ENCODE results near the gene SNX10. TPM values are rescaled to one million over a fixed set of nuclear protein-coding genes. Genes with fewer than 3 reads are reported as not detected.

Gene SNX10
- total and polyA plus RNA-seq, 2 of the 8 experiments (the other 6 are each of a cell fraction or from before 2014, with no cell fraction given) = 4.4 to 9.6 TPM

GRCh38 chr7:26397332-26397731, 105.7 kb downstream of the SNX10 start (continued):
- TF ChIP-seq CTCF (IDR thresholded peaks at IDR 0.05; ENCODE audit: control extremely low read depth in 1 of 3, insufficient read depth in 1 of 3, low read depth in 1 of 3, low read length in 3 of 3) (no peak), JUN (IDR thresholded peaks at IDR 0.05; ENCODE audit: low read depth, low read length) (no peak), NRF1 (IDR thresholded peaks at IDR 0.05; ENCODE audit: low read depth, low read length) (no peak), EP300 (IDR thresholded peaks at IDR 0.05; ENCODE audit: borderline replicate concordance in 1 of 2, low read depth in 2 of 2, low read length in 2 of 2) (no peak), SP4 (IDR thresholded peaks at IDR 0.05; ENCODE audit: low read length) (no peak)

All from H1 (cell line).